ENCODE data around the gene RNF19B.

The RNF19B gene

GRCh38 chr1:32903991-32904785 is 60.4 kb downstream of the RNF19B start:
- in situ Hi-C loops (cut with MboI; ENCODE audit: low sequenced_read_pairs), result no loop called here

GRCh38 chr1:32902535-32902920 is 62.1 kb downstream of the RNF19B start:
- in situ Hi-C loops (cut with MboI; ENCODE audit: low sequenced_read_pairs), result no loop called here

- in situ Hi-C loops (cut with MboI; ENCODE audit: low sequenced_read_pairs), result no loop called here
Observed at GRCh38 chr1:32901823-32902534, 62.6 kb downstream of the RNF19B start.

GRCh38 chr1:32900956-32901822 is 63.4 kb downstream of the RNF19B start, which contains the start of gene TMEM54:
TSS of gene TMEM54 (minus strand) at chr1:32901389. CDS start at chr1:32901238, 151 bp downstream.
- in situ Hi-C loops (cut with MboI; ENCODE audit: low sequenced_read_pairs), result no loop called here

GRCh38 chr1:32900371-32900955 is 64.1 kb downstream of the RNF19B start:
- in situ Hi-C loops (cut with MboI; ENCODE audit: low sequenced_read_pairs), result no loop called here

- in situ Hi-C loops (cut with MboI; ENCODE audit: low sequenced_read_pairs), result no loop called here
Observed at GRCh38 chr1:32899586-32900296, 64.9 kb downstream of the RNF19B start.

GRCh38 chr1:32898958-32899357 is 65.7 kb downstream of the RNF19B start:
- in situ Hi-C loops (cut with MboI; ENCODE audit: low sequenced_read_pairs), result no loop called here

- in situ Hi-C loops (cut with MboI; ENCODE audit: low sequenced_read_pairs), result no loop called here
Observed at GRCh38 chr1:32898056-32898455, 66.6 kb downstream of the RNF19B start.

- in situ Hi-C loops (cut with MboI; ENCODE audit: low sequenced_read_pairs), result no loop called here
Observed at GRCh38 chr1:32897082-32898049, 67.2 kb downstream of the RNF19B start.

GRCh38 chr1:32896451-32896850 is 68.2 kb downstream of the RNF19B start:
- in situ Hi-C loops (cut with MboI; ENCODE audit: low sequenced_read_pairs), result no loop called here

- in situ Hi-C loops (cut with MboI; ENCODE audit: low sequenced_read_pairs), result no loop called here
Observed at GRCh38 chr1:32895325-32896215, 69.0 kb downstream of the RNF19B start.

GRCh38 chr1:32894681-32895080 is 69.9 kb downstream of the RNF19B start:
- in situ Hi-C loops (cut with MboI; ENCODE audit: low sequenced_read_pairs), result no loop called here

- in situ Hi-C loops (cut with MboI; ENCODE audit: low sequenced_read_pairs), result no loop called here
Observed at GRCh38 chr1:32894019-32894600, 70.5 kb downstream of the RNF19B start.

GRCh38 chr1:32893198-32894018 is 71.2 kb downstream of the RNF19B start:
- in situ Hi-C loops (cut with MboI; ENCODE audit: low sequenced_read_pairs), result no loop called here

- in situ Hi-C loops (cut with MboI; ENCODE audit: low sequenced_read_pairs), result no loop called here
Observed at GRCh38 chr1:32892368-32893197, 72.0 kb downstream of the RNF19B start.

GRCh38 chr1:32891630-32892029 is 73.0 kb downstream of the RNF19B start:
- in situ Hi-C loops (cut with MboI; ENCODE audit: low sequenced_read_pairs), result no loop called here

Measured in HL-60/S4 treated with retinoic acid at 250 ng/mL for 4 days and 3 days (cell line).